Fibroblast of peridontal ligament (primary cell): ENCODE data around the gene AHR.
A peak's percentile ranks its signal among the peaks of the same experiment; 100 is the strongest.
"Not testable (repeated sequence)": the region's sequence is repeated elsewhere in the genome, so short reads cannot be mapped to it uniquely, and the experiment has no call there.

Source experiments
- DNase-seq: peaks from one replicate; pipeline ENCODE4 v3.0.0-alpha.2; 2010; ENCODE audit errors: extremely low read depth

AHR gene

DNA sequence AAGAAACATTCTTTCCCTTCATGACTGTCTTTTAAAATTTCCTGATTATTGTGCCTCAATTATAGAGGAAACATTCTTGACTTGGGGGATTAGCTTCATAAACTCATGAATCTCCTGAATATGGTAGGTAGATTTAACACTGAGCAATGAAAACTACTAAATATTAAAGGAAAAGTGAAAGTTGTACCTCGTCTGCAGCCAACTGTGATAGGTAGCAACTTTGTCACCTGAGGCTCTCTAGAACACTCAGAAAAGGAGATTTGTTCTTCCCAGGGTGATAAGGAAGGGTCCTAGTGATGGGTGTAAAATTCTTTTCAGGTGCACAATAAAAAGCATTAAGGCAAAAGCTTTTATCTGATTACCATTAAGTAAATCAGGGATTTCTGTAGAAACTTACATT, 78.1 kb downstream of the AHR start:
- no peak for DNase-seq

DNA sequence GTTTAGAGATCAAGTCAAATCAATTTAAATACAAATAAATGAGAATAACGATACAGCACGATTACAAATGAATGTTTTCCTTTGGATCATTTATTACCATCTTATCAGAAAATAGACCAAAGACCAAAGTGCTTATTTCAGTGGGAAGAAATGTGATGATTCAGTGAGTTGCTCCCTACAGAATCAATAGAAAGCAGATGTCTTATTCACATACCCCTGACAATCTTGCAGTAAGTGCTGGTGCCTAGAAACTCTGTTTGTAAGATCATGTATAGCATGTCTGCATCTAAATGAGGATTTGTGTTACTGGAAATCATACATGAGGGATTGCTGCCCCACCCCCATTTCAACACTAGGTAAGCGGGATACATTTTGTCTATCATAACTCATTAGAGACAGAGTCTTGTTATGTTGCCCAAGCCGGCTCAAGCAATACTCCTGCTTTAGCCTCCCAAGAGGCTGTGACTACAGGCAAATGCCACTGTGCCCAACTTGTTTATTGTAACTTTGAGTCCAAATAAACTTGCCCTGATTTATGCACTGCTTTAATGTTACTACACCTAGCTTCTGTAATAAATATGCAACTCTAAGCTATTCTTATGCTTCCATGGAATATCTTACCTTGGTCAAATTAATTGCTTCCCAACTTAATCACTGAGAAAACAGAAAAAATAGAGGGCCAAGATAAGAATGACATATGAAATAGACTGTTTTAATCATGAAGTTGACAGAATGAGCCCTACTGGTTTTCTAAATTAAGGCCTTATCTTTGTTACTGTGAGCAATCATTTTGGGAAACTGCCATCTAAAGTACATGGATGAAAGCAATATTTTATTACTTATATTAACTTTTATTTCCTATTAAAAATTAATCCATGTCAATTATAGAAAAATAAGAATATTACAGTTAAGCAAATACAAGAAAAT, 82.5 kb downstream of the AHR start:
- DNase-seq: peak; percentile 81

DNA sequence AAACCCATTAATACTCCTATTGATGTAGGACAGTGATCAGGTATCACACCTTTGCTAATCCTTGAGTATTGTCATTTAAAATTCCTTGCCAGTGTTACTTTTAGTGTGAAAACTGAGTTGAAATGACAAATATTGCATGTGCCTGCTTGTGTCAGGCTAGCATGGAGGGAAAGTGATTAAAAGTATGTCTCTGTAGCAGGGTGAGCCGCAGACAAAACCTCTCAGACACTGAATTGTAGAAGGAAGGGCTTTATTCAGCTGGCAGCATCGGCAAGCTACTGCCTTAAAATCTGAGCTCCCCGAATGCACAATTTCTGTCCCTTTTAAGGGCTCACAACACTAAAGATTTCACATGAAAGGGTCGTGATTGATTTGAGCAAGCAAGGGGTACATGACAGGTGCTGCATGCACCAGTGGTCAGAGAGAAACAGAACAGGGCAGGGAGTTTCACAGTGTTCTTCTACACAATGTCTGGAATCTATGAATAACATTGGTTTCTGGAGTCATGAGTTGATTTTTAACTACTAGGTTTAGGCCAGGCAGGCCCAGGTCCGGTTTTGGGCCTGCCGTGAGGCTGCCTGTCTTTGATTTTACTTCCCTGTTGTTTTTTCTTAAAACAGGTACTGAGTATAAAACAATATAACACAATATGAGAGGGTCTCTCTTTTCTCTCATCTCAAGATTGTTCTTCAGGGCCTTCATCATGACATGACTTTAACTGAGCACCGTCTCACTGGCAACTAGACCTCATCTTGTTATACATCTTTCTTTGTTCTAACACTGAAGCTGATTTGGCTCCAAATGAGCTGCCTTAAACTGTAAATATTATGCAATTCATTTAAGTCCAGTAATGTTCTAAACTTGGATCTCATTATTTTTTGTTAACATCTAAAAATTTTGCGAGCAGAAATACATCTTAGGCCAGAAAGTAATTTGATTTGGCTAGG, 84.2 kb downstream of the AHR start:
- peak; percentile 35 for DNase-seq

DNA sequence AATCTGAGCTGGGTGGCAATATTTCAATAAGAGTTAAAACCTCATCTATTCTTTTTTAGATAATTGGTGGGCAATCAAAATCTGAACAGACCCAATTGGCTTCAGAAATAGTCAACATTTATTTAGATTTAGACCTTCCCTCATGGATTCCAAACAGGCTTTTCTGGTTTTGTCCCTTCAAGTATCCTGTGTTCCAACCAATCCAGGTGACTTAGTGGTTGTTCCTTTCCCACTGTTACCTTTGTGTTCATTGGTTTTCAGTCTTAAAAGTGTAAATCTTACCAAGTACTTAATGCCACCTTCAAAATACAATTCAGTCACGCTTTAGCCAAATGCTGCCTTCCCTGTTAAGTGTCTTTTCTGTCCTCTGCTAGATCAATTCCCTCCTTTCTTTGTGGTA, 85.9 kb downstream of the AHR start:
- no peak for DNase-seq

DNA sequence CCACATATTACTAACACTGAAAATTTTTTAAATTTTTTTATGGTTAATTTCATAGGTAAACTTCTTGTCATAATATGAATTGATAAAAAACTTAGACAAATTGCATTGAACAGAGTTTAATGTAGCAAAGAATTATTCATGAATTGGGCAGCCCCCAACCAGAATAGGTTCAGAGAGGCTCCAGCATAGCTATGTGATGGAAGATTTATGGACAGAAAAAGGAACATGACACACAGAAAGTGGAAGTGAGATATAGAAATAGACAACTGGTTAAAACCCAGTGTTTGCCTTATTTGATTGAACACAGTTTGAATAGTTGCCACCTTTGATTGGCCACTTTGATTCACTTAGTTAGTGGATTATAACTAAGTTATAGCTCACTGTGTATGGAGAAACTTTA, 87.2 kb downstream of the AHR start:
- no peak for DNase-seq

DNA sequence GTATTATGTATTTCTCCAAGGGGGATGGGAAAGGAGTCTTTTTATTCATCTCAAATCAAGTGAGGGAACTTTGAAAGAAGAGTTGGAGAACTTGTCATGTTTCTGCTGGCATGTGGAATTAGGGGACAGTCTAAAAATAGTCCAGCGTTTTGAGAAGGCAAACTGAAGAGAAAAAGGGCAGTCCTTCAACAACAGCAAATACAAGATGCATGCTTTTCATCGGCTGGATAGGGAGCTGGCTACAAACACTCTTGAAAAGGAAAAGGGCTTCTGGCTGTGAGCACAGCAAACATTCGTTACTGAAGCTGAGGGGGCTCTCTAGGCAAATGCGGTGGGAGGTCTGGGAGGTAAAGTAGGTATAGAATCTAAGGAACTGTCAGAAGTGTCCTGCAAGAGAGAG, 91.9 kb downstream of the AHR start:
- DNase-seq: no peak

DNA sequence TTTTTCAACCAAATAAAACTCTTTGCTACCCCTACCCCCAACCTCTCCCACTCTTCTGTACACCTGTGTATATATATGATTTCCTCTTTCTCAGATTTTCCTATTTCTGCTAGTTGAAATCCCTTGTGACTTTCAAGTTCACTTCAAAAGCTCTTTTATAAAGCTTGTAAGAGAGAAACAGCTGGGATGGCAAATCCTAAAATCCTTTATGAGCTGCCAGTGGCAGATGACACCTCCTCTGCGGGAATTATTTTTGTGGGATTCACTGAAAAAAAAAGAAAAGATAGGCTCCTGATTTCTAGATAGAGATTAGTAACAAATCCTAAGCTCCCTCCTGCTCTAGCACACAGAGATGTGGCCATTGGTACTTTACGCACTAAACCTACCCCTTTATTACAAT, 92.9 kb downstream of the AHR start:
- no peak for DNase-seq

DNA sequence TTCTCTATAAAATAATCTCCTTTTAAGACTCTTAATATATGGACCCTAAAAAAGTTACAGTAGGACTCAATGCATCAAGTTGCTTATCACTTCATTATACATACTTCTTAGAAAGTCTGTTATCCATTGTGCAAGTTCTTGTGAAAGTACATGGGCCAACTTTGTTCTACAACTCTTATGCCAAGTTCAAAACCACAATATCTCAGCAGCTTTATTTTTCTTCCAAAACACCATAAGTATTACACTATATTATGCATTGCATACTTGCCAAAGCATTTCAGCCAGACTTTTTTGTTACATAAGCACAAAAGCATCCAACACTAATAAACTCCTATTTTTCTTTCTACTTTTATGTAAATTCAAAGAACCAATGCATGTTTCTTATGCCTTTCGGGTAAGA, 94.4 kb downstream of the AHR start:
- DNase-seq: peak; percentile 98

DNA sequence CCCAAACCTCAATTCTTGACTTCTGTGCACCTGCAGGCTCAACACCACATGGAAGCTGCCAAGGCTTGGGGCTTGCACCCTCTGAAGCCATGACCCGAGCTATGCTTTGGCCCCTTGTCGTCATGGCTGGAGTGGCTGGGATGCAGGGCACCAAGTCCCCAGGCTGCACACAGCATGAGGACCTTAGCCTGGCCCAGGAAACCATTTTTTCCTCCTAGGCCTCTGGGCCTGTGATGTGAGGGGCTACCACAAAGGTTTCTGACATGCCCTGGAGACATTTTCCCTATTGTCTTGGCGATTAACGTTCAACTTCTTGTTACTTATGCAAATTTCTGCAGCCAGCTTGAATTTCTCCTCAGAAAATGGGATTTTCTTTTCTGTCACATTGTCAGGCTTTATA, 96.1 kb downstream of the AHR start:
- not testable (repeated sequence) for DNase-seq
